Measurements from ENCODE around the gene RNASEH2C.
"Not testable (repeated sequence)": the region's sequence is repeated elsewhere in the genome, so short reads cannot be mapped to it uniquely, and the experiment has no call there.

Gene RNASEH2C

DNA sequence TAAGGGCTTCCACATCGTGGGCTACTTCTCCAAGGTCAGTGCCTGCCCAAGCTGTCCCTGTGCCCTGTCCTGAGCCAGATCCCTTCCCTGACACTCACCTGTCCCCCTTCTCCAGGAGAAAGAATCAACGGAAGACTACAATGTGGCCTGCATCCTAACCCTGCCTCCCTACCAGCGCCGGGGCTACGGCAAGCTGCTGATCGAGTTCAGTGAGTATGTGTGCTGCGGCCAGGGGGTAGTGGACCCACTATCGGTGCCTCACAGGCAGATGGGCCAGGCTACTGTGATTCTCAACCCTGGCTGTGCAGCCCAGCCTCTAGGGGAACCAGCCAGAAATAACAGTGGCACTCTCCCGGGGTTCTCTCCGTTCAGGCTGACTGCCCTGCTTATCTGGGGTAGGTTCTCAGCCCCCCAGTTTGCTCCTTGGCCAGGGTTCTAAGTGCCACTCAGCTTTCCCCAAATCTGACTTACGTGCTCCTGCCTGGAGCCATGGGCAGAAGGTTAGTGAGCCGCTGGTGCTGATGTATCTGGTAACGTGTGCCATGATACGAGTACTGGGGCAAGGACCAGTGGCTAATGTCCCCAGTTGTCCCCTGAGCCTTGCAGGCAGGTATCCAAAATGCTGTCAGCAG is 3.7 kb downstream of the RNASEH2C start:
- DNase-seq = no peak

DNA sequence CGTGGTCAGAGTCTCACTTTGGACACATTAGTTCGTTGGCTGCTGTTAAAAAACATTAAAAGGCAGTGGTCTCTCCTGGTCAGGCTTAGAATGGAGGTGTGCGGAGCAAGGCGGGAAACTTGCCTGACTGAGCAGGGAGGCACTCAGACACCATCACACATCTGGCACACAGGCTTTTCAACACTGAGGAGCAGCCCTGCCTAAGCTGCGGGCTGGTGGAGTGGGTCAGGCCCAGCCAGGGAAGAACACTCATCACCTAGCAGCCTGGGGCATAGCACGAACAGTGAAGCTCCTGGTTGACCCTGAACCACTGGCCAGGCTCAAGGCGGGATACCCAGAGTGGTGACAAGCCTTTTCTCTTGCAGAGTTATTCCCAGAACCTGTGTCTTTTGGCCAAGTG is 4.3 kb downstream of the RNASEH2C start:
- DNase-seq = no peak

DNA sequence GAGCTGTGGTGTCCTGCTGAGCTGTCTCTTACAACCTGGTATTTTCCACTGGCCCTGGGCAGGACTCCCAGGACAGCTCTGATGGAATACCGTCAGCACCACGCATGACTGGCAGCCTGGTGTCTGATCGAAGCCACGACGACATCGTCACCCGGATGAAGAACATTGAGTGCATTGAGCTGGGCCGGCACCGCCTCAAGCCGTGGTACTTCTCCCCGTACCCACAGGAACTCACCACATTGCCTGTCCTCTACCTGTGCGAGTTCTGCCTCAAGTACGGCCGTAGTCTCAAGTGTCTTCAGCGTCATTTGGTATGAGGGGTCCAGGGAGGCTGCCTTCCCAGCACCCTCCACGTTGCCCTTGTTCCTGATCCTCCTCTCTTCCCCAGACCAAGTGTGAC is 6.2 kb downstream of the RNASEH2C start:
- DNase-seq = no peak

DNA sequence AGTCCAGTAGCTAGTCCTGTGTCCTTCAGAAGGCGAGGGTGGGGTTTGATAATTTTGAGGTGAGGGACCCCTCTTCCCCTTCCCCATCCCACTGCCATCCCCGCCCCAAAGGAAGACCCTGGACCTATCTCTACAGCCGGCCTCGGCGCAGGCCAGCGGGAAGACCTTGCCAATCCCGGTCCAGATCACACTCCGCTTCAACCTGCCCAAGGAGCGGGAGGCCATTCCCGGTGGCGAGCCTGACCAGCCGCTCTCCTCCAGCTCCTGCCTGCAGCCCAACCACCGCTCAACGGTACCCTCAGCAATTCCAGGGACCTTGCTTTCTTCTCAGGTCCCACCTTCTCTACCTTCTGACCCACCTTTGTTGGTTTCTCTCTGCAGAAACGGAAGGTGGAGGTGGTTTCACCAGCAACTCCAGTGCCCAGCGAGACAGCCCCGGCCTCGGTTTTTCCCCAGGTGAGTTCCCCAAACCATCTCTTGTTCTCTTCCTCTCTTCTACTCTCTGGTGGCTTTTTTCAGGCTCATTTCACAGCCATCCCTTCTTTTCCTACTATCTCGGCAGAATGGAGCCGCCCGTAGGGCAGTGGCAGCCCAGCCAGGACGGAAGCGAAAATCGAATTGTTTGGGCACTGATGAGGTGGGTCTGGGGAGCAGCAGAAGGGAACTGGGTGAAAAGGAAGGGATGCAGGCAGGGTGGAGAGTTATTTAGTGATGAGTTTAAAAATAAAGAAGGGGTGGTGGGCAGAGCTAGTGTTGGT is 7.2 kb downstream of the RNASEH2C start:
- DNase-seq = no peak

DNA sequence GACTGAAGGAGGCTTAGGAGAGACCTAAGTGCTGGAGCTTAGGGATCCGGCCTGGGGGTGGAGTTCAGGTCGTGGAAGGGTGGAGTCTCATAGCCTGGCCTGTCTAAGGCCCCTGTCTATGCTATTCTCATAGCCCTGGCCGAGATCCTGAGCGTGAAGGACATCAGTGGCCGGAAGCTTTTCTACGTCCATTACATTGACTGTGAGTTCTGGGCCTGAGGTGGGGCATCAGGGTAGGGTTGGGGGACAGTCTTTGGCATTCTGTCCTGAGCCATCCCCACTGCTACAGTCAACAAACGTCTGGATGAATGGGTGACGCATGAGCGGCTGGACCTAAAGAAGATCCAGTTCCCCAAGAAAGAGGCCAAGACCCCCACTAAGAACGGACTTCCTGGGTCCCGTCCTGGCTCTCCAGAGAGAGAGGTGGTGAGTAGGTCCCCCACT is 7.9 kb downstream of the RNASEH2C start:
- no peak for DNase-seq

DNA sequence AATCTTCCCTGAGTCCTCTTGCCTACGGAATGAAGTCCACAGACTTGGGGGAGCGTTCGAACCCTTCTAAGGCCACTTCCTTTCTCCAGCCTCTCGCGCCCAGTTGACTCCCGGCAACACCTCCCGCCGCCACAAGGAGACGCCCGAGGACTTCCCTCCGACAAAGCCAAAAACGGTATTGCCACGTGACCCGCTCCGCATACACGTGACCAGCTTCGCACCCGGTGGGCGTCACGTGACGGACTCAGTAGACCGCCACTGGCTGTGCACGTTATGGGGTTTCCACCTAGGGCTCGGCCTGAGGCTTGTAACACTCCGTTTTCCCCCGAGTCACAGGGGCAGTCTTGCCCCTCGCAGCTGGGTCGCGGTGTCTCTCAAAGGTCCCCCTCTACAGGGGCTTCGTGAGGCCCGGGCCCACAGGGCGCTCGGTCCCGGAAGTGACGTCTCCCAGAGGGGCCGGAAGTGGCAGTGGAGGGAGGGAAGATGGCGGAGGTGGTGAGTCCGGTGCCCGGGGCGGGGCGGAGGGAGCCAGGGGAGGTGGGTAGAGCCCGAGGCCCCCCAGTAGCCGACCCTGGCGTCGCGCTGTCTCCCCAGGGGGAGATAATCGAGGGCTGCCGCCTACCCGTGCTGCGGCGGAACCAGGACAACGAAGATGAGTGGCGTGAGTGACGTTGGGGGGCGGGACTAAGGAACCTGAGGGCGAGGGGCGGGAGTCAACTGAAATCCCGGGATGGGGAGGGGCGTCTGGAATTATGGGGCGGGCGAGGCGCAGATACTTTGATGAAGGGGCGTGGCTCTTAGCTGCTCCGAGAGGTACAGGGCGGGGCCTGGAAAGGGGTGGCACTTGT is 8.6 kb downstream of the RNASEH2C start, which contains the start of gene KAT5:
TSS of gene KAT5 (plus strand) at position 468 of the 848 bp plus-strand sequence. CDS start at position 484, 16 bp downstream.
- peak; percentile 98 for DNase-seq

DNA sequence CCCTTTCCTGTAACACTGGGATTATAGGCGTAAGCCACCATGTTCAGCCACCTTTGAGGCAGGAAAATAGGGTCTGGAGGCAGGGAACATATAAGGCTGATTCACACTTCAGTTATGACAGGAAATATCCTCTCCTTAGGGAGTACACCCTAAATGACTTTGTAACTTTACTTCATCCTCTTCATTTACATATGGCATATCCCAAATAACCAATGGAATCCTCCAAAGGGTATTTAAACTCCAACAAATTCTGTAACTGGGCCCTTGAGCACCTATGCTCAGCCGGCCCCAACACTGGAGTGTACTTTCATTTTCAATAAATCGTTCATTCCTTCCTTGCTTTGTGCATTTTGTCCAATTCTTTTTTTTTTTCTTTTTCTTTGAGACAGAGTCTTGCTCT is 10.2 kb downstream of the RNASEH2C start:
- DNase-seq = no peak

DNA sequence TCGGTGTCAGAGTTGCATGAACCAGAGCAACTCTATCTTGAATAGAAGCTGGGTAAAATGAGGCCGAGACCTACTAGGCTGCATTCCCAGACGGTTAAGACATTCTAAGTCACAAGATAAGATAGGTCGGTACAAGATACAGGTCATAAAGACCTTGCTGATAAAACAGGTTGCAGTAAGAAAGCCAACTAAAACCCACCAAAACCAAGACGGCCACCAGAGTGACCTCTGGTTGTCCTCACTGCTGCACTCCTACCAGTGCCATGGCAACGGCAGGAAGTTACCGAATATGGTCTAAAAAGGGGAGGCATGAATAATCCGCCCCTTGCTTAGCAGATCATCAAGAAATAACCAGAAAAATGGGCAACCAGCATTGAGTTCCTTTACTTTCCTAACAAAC is 10.9 kb downstream of the RNASEH2C start:
- DNase-seq = no peak

DNA sequence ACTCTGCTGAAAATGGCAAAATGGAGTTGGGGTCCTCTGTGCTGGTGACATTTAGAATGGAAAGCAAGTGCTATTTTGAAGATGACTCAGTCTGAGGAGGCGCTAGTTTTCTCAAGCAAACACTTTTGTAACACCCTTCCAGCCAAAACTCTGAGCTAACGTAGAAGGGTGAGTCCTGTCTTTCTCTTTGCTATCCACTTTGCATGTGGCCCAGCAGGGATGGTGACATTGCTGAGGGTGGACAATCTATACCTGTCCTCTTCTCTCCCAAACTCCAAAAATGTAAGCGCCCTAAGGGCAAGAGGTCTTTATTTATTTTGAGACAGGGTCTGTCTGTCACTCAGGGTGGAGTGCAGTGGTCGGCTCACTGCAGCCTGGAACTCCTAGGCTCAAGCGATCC is 12.1 kb downstream of the RNASEH2C start:
- DNase-seq = no peak

DNA sequence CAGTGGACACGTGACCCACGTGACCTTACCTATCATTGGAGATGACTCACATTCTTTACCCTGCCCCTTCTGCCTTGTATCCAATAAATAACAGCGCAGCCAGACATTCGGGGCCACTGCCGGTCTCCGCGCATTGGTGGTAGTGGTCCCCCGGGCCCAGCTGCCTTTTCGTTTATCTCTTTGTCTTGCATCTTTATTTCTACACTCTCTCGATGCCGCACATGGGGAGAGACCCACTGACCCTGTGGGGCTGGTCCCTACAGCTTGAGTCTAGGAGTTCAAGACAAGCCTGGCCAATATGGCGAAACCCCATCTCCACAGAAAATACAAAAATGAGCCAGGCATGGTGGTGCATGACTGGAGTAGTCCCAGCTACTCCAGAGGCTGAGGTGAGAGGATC is 13.6 kb downstream of the RNASEH2C start:
- not testable (repeated sequence) for DNase-seq

DNA sequence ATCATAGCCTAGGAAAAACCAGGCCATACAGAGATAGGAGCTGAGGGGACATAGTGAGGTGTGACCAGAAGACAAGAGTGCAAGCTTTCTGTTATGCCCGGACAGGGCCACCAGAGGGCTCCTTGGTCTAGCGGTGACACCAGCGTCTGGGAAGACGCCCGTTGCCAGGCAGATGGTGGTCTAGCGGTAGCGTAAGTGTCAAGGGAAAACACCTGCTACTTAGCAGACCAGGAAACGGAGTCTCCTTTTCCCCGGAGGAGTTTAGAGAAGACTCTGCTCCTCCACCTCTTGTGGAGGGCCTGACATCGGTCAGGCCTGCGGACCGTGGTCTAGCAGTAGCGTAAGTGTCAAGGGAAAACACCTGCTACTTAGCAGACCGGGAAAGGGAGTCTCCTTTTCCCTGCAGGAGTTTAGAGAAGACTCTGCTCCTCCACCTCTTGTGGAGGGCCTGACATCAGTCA is 14.3 kb downstream of the RNASEH2C start:
- peak; percentile 85 for DNase-seq

DNA sequence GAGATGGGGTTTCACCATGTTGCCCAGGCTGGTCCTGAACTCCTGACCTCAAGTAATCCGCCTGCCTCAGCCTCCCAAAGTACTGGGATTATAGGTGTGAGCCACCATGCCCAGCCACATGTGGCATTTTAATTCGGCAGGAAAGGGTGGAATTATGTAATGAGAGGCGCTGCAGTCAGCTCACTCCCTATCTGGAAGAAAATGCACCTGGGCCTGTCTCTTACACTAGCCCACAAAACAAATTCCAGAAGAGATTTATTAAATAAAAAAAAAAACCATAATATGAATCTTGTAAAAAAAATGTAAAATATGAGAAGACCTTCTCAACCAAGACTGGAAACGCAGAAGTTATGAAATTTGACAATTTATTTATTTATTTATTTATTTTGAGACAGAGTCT is 16.8 kb downstream of the RNASEH2C start:
- no peak for DNase-seq

DNA sequence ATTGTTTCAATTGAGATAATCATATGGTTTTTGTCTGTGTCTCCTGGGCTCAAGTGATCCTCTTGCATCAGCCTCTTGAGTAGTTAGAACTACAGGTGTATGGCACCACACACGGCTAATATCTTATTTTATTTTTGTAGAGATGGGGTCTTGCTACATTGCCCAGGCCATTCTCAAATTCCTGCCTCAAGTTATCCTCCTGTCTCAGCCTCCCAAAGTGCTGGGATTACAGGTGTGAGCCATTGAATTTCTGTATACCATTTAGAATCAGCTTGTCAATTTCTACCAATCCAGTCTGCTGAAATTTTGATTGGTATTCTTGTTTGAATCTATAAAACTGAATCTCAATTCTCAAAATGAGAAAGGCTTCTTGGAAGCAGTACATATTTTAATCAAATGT is 18.9 kb downstream of the RNASEH2C start:
- no peak for DNase-seq

DNA sequence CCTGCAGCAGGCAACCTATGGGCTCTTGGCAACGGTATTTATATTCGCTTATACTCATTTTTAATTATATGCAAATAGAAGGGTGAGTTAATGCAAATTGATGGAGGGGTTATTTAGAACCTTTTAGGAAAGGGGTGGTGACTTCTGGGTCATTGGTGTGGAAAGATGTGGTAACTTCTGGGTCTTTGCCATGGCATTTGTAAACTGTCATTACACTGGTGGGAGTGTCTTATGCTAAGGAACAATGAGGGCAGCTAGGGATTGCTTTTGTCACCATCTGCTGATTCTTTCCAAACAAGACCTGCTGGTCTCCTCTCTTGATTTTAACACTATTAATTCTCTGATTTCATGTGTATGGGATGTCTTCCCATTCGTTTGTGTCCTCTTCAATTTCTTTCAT is 20.2 kb downstream of the RNASEH2C start:
- DNase-seq = no peak

DNA sequence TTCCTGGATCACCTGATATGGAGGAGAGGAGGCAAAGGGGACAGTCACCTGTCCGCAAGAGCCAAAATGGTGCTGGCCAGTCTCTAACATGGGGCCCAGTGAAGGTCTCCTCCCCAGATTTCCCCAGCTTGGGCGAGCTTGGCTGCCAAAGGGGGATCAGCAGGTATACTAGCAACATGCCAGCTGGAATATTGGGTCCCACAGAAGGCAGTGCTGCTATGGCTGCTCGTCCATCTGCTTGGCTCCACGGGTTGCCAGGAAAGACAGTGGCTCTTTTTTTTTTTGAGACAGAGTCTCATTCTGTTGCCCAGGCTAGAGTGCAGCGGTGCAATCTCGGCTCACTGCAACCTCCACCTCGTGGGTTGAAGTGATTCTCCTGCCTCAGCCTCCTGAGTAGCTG is 21.3 kb downstream of the RNASEH2C start:
- DNase-seq = no peak

DNA sequence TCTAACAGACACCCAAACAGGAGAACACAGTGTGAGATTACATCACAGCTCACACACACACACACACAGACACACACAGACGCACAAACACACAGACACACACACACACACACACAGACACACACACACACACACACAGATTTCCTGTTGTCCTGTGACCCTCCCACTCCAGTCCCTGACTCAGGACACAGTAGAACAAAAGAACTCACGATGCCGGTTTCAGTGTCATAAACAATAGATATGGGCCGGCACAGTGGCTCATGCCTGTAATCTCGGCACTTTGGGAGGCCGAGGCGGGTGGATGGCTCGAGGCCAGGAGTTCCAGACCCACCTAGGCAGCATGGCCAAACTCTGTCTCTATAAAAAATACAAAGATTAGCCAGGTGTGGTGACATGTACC is 22.4 kb downstream of the RNASEH2C start:
- no peak for DNase-seq

DNA sequence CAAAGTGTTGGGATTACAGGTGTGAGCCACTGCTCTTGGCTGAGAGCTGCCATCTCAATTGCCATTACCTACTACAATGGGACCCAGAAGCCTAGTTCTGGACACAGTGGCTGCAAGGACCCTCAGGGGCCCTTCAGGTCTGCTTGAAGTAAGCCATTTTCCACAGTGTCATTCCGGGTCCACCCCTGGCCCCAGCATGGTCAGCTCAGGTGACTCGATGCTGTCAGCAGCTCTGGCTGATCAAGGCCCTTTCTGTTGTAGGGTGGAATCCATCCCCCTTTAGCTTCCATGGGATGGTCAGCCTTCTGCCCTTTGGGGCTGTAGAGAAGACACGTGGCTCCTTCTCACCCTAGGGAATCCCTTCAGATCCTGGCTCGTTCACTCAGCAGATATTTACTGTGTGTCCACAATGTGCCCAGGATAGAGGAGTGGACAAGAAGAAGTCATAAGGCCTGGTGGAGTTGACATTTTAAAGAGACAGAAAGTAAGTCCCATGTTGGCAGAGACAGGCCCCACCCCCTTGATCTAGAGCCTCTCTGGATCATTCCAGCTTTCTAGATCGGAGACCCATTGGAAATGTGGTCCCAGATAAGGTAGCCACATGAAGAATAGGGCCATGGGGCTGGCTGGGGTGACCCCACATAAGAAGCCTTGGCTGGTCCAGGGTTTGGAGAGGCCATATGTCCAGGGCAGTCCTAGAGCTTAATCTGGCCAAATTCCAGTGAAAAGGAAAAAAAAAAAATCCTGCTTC is 23.6 kb downstream of the RNASEH2C start:
- no peak for DNase-seq

DNA sequence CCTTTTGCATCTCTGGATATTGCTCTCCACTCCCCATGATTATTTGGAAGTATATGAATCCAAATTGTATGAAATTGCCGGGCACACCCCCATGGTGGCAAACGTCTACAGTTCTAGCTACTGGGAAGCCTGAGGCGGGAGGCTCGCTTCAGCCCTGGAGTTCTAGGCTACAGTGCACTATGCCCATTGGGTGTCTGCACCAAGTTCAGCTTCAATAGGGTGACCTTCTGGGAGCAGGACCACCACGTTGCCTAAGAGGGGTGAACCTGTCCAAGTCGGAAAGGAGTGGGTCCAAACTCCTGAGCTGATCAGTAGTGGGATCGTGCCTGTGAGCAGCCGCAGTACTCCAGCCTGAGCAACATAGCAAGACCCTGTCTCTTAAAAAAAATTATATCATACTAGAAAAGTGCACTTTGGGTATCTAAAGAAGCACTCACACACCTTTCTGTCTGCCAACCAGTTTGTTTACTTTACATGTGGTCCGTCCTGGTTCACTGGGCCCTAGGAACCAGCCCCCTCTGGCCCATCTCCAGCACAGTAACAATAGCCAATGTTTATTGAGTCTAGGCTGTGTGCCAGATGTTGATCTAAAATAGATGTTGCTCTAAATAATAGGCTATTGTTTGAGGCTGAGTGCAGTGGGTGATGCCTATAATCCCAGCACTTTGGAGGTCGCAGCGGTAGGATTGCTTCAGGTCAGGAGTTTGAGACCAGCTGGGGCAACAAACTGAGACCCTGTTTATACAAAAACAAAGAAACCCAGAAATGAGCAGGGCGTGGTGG is 24.9 kb downstream of the RNASEH2C start:
- DNase-seq = no peak

DNA sequence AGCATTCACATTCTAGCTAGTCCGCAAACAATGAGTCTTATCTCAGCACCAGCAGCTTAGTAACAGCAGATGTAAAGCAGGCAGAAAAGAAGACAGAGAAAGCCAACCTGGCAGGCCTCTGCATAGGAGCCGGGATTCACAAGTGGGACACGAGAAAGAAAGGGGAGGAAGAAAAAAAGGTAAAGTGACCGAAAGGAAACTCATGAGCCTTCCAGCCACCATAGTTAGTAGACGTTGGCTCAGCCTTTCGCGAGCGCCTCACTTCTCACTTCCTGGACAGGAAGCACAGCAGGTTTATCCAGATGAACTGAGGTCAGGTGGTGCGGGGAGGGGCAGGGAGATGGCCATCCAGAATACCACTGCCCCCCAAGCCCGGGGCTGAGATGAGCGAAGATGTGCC is 28.2 kb downstream of the RNASEH2C start:
- no peak for DNase-seq

DNA sequence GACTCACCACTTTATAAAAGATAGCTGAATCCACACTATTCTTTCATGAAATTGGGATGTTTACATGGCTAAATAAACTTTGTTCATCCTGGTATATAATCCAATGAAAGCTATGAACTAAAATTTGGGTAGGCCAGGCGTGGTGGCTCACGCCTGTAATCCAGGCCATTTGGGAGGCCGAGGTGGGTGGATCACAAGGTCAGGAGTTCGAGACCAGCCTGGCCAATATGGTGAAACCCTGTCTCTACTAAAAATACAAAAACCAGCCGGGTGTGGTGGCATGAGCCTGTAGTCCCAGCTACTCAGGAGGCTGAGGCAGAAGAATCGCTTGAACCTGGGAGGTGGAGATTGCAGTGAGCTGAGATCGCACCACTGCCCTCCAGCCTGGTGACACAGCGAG is 28.8 kb downstream of the RNASEH2C start:
- DNase-seq = not testable (repeated sequence)

DNA sequence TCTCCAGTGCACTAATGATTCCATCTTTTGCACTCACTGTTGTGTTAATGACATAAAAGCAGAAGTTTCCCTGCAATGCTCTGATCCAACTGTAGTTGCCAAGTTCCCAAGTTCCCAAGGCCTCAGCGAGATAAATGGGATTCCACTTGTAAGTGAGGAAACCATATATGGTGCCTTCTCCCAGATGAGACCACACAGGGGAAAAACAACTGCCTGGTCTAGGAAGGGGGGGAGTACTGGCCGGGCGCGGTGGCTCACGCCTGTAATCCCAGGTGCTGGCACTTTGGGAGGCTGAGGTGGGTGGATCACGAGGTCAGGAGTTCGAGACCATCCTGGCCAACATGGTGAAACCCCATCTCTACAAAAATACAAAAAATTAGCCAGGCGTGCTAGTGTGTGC is 34.6 kb downstream of the RNASEH2C start:
- no peak for DNase-seq

DNA sequence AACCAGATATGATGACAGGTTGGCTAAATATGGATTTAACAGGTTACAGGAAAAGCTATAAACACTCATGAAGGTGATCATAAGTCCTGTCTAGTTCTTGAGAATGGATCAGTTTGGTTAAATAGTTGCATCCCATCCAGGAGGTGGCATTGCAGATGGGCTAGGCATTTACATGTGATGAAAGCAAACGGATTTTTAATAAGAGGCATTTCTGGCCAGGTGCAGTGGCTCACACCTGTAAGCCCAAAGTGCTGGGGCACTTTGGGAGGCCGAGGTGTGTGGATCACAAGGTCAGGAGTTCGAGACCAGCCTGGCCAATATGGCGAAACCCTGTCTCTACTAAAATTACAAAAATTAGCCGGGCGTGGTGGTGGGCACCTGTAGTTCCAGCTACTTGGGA is 37.1 kb downstream of the RNASEH2C start:
- not testable (repeated sequence) for DNase-seq
